Epidermal melanocyte (primary cell): Measurements from ENCODE around the gene SGO1.
"Not testable (repeated sequence)": the region's sequence is repeated elsewhere in the genome, so short reads cannot be mapped to it uniquely, and the experiment has no call there.

Experiments
- DNase-seq: peaks from one replicate; pipeline ENCODE4 v3.0.0; 2011; ENCODE audit warnings: low spot score; ENCODE audit not compliant: insufficient read length

Gene SGO1

GRCh38 chr3:20185679-20186599 is at the start of gene SGO1:
Gene SGO1 (minus strand): TSS chr3:20186206. CDS start chr3:20184027, 2,179 bp downstream.
- peak; percentile 87 for DNase-seq

GRCh38 chr3:20235796-20236195 is 49.8 kb upstream of the SGO1 start:
- DNase-seq: no peak

- no peak for DNase-seq
Measured at GRCh38 chr3:20232906-20233780, 47.1 kb upstream of the SGO1 start.

GRCh38 chr3:20230954-20231353 is 44.9 kb upstream of the SGO1 start:
- DNase-seq: no peak

GRCh38 chr3:20225769-20226168 is 39.8 kb upstream of the SGO1 start:
- DNase-seq: peak; percentile 25

- DNase-seq: no peak
Measured at GRCh38 chr3:20222274-20222673, 36.3 kb upstream of the SGO1 start.

- DNase-seq: no peak
Measured at GRCh38 chr3:20218215-20218614, 32.2 kb upstream of the SGO1 start.

GRCh38 chr3:20215636-20216035 is 29.6 kb upstream of the SGO1 start:
- no peak for DNase-seq

- DNase-seq: not testable (repeated sequence)
Measured at GRCh38 chr3:20213491-20213890, 27.5 kb upstream of the SGO1 start.

GRCh38 chr3:20207945-20208344 is 21.9 kb upstream of the SGO1 start:
- DNase-seq: not testable (repeated sequence)

GRCh38 chr3:20205898-20206297 is 19.9 kb upstream of the SGO1 start:
- not testable (repeated sequence) for DNase-seq

GRCh38 chr3:20201143-20201542 is 15.1 kb upstream of the SGO1 start:
- DNase-seq: no peak

- DNase-seq: no peak
Measured at GRCh38 chr3:20197775-20198174, 11.8 kb upstream of the SGO1 start.

- DNase-seq: no peak
Measured at GRCh38 chr3:20194793-20195460, 8.9 kb upstream of the SGO1 start.

GRCh38 chr3:20190991-20191390 is 5.0 kb upstream of the SGO1 start:
- no peak for DNase-seq

GRCh38 chr3:20186600-20187004 is 596 bp upstream of the SGO1 start:
- no peak for DNase-seq

GRCh38 chr3:20185331-20185678 is 701 bp downstream of the SGO1 start:
- no peak for DNase-seq

- no peak for DNase-seq
Measured at GRCh38 chr3:20182206-20182605, 3.8 kb downstream of the SGO1 start.

GRCh38 chr3:20181276-20181675 is 4.7 kb downstream of the SGO1 start:
- DNase-seq: no peak

- DNase-seq: no peak
Measured at GRCh38 chr3:20173844-20174410, 12.1 kb downstream of the SGO1 start.

- DNase-seq: no peak
Measured at GRCh38 chr3:20161714-20162113, 24.3 kb downstream of the SGO1 start.
